MM.1S (cell line): ENCODE measurements around the gene FOXP4.

Source experiments
- DNase-seq: peaks from one replicate; pipeline ENCODE4 v3.0.0-alpha.2; 2015
- H2AFZ ChIP-seq: fragments of 300-600 bp; sonication (generic); 2 replicates; pipeline ENCODE4 v1.6.0; 2016; ENCODE audit warnings: antibody characterized with exemption, low read length
- H3F3A ChIP-seq: fragments of 300-600 bp; sonication (generic); 2 replicates; pipeline ENCODE4 v1.6.1; 2016; ENCODE audit warnings: mild to moderate bottlenecking, antibody characterized with exemption, low read length, moderate library complexity, mixed read lengths; ENCODE audit not compliant: insufficient read depth
- H3K27ac ChIP-seq: fragments of 300-600 bp; sonication (generic); 2 replicates; pipeline ENCODE4 v1.5.1; 2016; ENCODE audit warnings: mild to moderate bottlenecking, low read length
- H3K27me3 ChIP-seq: fragments of 300-600 bp; sonication (generic); replicated peaks from 2 replicates; pipeline ENCODE4 v1.6.0; 2016; ENCODE audit warnings: low read length; ENCODE audit not compliant: insufficient read depth
- H3K36me3 ChIP-seq: fragments of 300-600 bp; sonication (generic); replicated peaks from 2 replicates; pipeline ENCODE4 v1.6.1; 2016; ENCODE audit warnings: mild to moderate bottlenecking, low read length, mixed read lengths; ENCODE audit not compliant: insufficient read depth
- H3K4me1 ChIP-seq: fragments of 300-600 bp; sonication (generic); 2 replicates; pipeline ENCODE4 v1.6.1; 2016; ENCODE audit warnings: low read length, mixed read lengths
- H3K4me2 ChIP-seq: fragments of 300-600 bp; sonication (generic); 2 replicates; pipeline ENCODE4 v1.6.0; 2016; ENCODE audit warnings: low read depth, low read length
- H3K4me3 ChIP-seq: fragments of 300-600 bp; sonication (generic); 2 replicates; pipeline ENCODE4 v1.5.1; 2016; ENCODE audit warnings: low read length, mixed read lengths
- H3K79me2 ChIP-seq: fragments of 300-600 bp; sonication (generic); 2 replicates; pipeline ENCODE4 v1.6.1; 2016; ENCODE audit warnings: mixed run types, low read length, mixed read lengths
- H3K9ac ChIP-seq: fragments of 300-600 bp; sonication (generic); 2 replicates; pipeline ENCODE4 v1.6.1; 2016; ENCODE audit warnings: low read length, mixed read lengths
- H3K9me2 ChIP-seq: fragments of 300-600 bp; sonication (generic); replicated peaks from 2 replicates; pipeline ENCODE4 v1.6.1; 2016; ENCODE audit warnings: mild to moderate bottlenecking, low read length, mixed read lengths; ENCODE audit not compliant: insufficient read depth
- H3K9me3 ChIP-seq: fragments of 300-600 bp; sonication (generic); replicated peaks from 2 replicates; pipeline ENCODE4 v1.6.1; 2016; ENCODE audit warnings: mild to moderate bottlenecking, low read length, mixed read lengths; ENCODE audit not compliant: insufficient read depth
- H4K20me1 ChIP-seq: fragments of 300-600 bp; sonication (generic); 2 replicates; pipeline ENCODE4 v1.6.1; 2016; ENCODE audit warnings: mild to moderate bottlenecking, low read length, moderate library complexity, mixed read lengths; ENCODE audit not compliant: insufficient read depth
- EZH2 ChIP-seq: fragments of 300-600 bp; sonication (generic); optimal IDR thresholded peaks from 2 replicates; pipeline ENCODE3; 2017; ENCODE audit warnings: low read depth, mild to moderate bottlenecking, antibody characterized with exemption, low read length, mixed read lengths
- EZH2phosphoT487 ChIP-seq: fragments of 300-600 bp; sonication (generic); IDR thresholded peaks from 2 replicates; pipeline ENCODE4 v1.6.1; 2018; ENCODE audit warnings: antibody characterized with exemption, low read length
- TF ChIP-seq, protein P1 (sequence below): fragments of 300-600 bp; sonication (generic); IDR thresholded peaks from 2 replicates; pipeline ENCODE4 v1.5.1; 2016; ENCODE audit warnings: antibody characterized with exemption, low read length, mixed read lengths

The FOXP4 gene

DNA sequence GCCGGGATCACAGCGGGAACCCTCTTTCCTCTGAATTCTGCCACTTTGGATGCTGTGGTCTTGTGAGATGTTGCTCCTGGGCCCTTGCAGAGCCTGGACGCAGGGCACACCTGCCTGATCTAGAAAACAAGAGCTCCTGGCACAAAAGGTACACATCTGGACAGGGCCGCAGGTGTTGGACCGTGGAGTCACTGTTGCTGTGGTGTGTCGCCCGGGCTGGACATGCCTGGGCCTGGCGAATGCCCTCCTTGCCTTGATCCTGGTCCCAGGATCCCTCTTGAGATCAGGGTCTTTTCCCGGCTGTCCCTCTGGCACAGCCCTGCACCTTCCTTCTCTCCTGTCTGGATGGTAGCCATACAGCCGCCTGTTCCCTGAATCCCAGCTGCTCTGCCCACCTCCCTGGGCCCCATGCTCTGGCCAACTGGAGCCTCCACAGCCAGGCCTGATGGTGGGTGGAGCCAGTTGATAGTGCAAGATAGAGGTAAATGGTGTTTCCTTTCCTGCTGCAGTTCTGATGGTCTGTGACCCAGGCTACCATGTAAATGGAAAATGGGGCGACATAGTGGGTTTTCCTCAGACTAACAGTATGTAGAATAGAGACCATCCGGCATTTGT is 5.0 kb downstream of the FOXP4 start:
- Histone ChIP-seq H3K79me2 (peaks cover 20% of the 10 kb centered on the region), H3K27me3 (no peaks in the 10 kb centered on the region), H4K20me1 (peaks cover 3% of the 10 kb centered on the region; the same call in 1 of the 2 replicates), H3K4me3 (no peak overlapping the region), H3K9me3 (no peaks in the 10 kb centered on the region), H3K27ac (no peak overlapping the region), H3K9ac (no peak overlapping the region), H2AFZ (no peak overlapping the region), H3K4me1 (no peaks in the 10 kb centered on the region), H3K9me2 (no peaks in the 10 kb centered on the region), H3K36me3 (no peaks in the 10 kb centered on the region), H3F3A (no peaks in the 10 kb centered on the region), H3K4me2 (no peak overlapping the region)
- TF ChIP-seq, protein P1, sequence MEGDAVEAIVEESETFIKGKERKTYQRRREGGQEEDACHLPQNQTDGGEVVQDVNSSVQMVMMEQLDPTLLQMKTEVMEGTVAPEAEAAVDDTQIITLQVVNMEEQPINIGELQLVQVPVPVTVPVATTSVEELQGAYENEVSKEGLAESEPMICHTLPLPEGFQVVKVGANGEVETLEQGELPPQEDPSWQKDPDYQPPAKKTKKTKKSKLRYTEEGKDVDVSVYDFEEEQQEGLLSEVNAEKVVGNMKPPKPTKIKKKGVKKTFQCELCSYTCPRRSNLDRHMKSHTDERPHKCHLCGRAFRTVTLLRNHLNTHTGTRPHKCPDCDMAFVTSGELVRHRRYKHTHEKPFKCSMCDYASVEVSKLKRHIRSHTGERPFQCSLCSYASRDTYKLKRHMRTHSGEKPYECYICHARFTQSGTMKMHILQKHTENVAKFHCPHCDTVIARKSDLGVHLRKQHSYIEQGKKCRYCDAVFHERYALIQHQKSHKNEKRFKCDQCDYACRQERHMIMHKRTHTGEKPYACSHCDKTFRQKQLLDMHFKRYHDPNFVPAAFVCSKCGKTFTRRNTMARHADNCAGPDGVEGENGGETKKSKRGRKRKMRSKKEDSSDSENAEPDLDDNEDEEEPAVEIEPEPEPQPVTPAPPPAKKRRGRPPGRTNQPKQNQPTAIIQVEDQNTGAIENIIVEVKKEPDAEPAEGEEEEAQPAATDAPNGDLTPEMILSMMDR: no peak
- TF ChIP-seq EZH2phosphoT487 (no peak), EZH2 (no peak)
- no peak for DNase-seq

DNA sequence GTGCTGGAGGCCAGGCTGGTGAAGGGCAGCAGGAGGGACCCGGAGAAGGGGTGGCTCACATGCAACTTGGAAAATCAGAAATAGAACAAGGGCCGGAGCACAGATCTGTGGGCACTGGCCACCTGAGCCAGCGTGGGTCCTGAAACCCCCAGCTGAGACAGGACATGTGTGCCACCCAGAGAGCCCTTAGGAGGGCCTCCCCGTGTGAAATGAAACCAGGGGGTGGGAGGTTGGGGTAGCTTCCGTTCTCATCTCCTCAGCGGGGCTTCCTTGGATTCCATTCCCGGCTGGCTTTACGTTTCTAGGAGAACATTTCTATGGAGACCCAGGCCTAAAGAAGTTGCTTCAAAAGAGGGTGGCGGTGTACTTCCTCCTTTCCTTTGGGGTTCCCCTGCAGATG is 5.7 kb downstream of the FOXP4 start:
- H3K9me3 ChIP-seq: no peaks in the 10 kb centered on the region
- DNase-seq: no peak
- H4K20me1 ChIP-seq: peaks cover 3% of the 10 kb centered on the region; the same call in 1 of the 2 replicates
- no peak for TF ChIP-seq EZH2phosphoT487
- TF ChIP-seq, protein P1: no peak
- no peak for TF ChIP-seq EZH2
- no peak overlapping the region for H3K4me2 ChIP-seq
- no peaks in the 10 kb centered on the region for H3K27me3 ChIP-seq
- no peaks in the 10 kb centered on the region for H3K9me2 ChIP-seq
- H3K36me3 ChIP-seq: no peaks in the 10 kb centered on the region
- H3K27ac ChIP-seq: no peak overlapping the region
- H3K4me1 ChIP-seq: no peaks in the 10 kb centered on the region
- H2AFZ ChIP-seq: no peak overlapping the region
- peaks cover 20% of the 10 kb centered on the region for H3K79me2 ChIP-seq
- H3K9ac ChIP-seq: no peak overlapping the region
- no peaks in the 10 kb centered on the region for H3F3A ChIP-seq
- no peak overlapping the region for H3K4me3 ChIP-seq

DNA sequence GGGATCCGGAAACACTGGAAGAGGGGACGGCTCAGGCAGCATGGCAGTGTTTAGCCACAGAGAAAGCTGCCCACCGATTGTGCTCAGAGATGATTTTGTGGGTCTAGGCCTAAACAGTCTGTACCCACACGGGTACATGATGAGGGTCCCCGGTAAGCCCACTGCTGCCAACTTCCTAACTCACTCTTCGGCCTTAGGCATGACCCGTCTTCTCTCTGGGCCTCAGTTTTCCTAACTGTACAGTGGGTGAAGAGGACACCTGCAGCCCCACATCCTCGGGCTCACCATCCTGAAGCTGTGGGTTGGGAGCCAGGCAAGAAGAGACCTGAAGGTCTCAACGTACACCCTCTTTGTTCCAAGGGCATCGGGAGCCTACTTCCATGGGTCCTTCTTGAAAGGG is 6.5 kb downstream of the FOXP4 start:
- Histone ChIP-seq H3K9me2 (no peaks in the 10 kb centered on the region), H3K36me3 (no peaks in the 10 kb centered on the region), H3K79me2 (peaks cover 15% of the 10 kb centered on the region), H3K4me3 (no peak overlapping the region), H3K4me2 (no peak overlapping the region), H3K27me3 (no peaks in the 10 kb centered on the region), H3K27ac (no peak overlapping the region), H3F3A (no peaks in the 10 kb centered on the region), H3K9me3 (no peaks in the 10 kb centered on the region), H3K4me1 (no peaks in the 10 kb centered on the region), H2AFZ (no peak overlapping the region), H3K9ac (no peak overlapping the region), H4K20me1 (peaks cover 3% of the 10 kb centered on the region; the same call in 1 of the 2 replicates)
- no peak for DNase-seq
- TF ChIP-seq EZH2 (no peak), EZH2phosphoT487 (no peak)
- TF ChIP-seq, protein P1: no peak
